Measurements from ENCODE around the gene SLC6A12.

- no peak for TF ChIP-seq CTCF (conservative IDR thresholded peaks at IDR 0.05; ENCODE audit: low read depth, low read length)
- TF ChIP-seq EZH2phosphoT487 (IDR thresholded peaks at IDR 0.05; ENCODE audit: borderline replicate concordance, low read length) = no peak
- TF ChIP-seq EZH2 (IDR thresholded peaks at IDR 0.05; ENCODE audit: low read length, unreplicated experiment) = no peak
Measured at GRCh38 chr12:177336-177979, 36.5 kb downstream of the SLC6A12 start.
